ENCODE results near the gene COLEC11. TPM values are rescaled to one million over a fixed set of nuclear protein-coding genes. Genes with fewer than 3 reads are reported as not detected.

COLEC11 gene
- polyA plus RNA-seq, 1 donor (not counting 4 experiments of a cell fraction or from before 2014, with no cell fraction given), result not detected

DNA sequence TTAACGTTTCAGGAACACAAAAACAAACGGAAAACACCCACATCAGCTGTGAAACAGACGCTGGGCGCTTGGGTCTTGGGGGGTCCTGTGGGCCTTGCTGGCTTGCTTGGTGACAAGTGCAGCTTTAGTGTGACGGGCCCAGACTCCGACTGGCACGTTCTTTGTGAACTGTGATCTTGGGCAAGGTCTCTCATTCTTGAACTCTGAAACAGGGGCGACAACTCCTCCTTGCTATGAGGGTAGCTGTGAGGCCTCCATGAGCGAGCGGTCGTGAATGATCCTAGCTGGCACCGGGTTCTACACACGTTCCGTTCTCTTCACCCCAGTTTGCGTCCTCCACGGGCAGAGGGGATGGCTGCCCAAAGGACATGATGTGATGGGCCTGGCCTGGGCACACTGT, 8.7 kb upstream of the COLEC11 start:
- FAIRE-seq (no peak), DNase-seq (ENCODE audit: low read depth, low spot score) (no peak)
- Histone ChIP-seq H3K9me1 (ENCODE audit: control insufficient read depth, extremely low read depth, insufficient read depth, low read length) (no peaks in the 10 kb centered on the region), H3K4me3 (ENCODE audit: control insufficient read depth in 2 of 3, extremely low read depth in 1 of 3, insufficient read depth in 2 of 3, low read depth in 1 of 3, low read length in 3 of 3) (no peak overlapping the region), H3K9me3 (ENCODE audit: control insufficient read depth, low read depth, low read length) (no peaks in the 10 kb centered on the region), H3K9ac (ENCODE audit: control insufficient read depth, extremely low read depth, insufficient read depth, low read length) (no peak overlapping the region), H3K27me3 (ENCODE audit: control insufficient read depth, extremely low read depth, insufficient read depth, low read length) (no peaks in the 10 kb centered on the region), H4K20me1 (ENCODE audit: control insufficient read depth, extremely low read depth, insufficient read depth, low read length) (peaks cover 5% of the 10 kb centered on the region), H3K4me2 (ENCODE audit: control insufficient read depth, extremely low read depth, insufficient read depth, low read depth, low read length) (no peak overlapping the region), H3K27ac (ENCODE audit: control insufficient read depth, insufficient read depth, low read length) (no peak overlapping the region), H3K36me3 (ENCODE audit: control insufficient read depth in 2 of 2, extremely low read depth in 1 of 2, insufficient read depth in 2 of 2, low read length in 2 of 2) (peaks cover 4 to 15% of the 10 kb centered on the region in 2 experiments), H3K4me1 (ENCODE audit: control insufficient read depth, extremely low read depth, insufficient read depth, low read length) (no peaks in the 10 kb centered on the region), H3K79me2 (ENCODE audit: control insufficient read depth, insufficient read depth, low read length) (peaks cover 3% of the 10 kb centered on the region), H2AFZ (ENCODE audit: control insufficient read depth, low read length) (no peak overlapping the region)
- dilution Hi-C loops (cut with MboI; ENCODE audit: extremely low pct_ligation_motif_present, low sequenced_read_pairs), result no loop called here
- TF ChIP-seq, protein P1, sequence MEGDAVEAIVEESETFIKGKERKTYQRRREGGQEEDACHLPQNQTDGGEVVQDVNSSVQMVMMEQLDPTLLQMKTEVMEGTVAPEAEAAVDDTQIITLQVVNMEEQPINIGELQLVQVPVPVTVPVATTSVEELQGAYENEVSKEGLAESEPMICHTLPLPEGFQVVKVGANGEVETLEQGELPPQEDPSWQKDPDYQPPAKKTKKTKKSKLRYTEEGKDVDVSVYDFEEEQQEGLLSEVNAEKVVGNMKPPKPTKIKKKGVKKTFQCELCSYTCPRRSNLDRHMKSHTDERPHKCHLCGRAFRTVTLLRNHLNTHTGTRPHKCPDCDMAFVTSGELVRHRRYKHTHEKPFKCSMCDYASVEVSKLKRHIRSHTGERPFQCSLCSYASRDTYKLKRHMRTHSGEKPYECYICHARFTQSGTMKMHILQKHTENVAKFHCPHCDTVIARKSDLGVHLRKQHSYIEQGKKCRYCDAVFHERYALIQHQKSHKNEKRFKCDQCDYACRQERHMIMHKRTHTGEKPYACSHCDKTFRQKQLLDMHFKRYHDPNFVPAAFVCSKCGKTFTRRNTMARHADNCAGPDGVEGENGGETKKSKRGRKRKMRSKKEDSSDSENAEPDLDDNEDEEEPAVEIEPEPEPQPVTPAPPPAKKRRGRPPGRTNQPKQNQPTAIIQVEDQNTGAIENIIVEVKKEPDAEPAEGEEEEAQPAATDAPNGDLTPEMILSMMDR (optimal IDR thresholded peaks at IDR 0.05 in 1 of 3, IDR thresholded peaks at IDR 0.05 in 1 of 3, conservative IDR thresholded peaks at IDR 0.05 in 1 of 3; ENCODE audit: extremely low read depth in 1 of 3, insufficient read depth in 2 of 3, low read length in 3 of 3), result no peak
- TF ChIP-seq EZH2 (IDR thresholded peaks at IDR 0.05; ENCODE audit: low read length), result no peak

DNA sequence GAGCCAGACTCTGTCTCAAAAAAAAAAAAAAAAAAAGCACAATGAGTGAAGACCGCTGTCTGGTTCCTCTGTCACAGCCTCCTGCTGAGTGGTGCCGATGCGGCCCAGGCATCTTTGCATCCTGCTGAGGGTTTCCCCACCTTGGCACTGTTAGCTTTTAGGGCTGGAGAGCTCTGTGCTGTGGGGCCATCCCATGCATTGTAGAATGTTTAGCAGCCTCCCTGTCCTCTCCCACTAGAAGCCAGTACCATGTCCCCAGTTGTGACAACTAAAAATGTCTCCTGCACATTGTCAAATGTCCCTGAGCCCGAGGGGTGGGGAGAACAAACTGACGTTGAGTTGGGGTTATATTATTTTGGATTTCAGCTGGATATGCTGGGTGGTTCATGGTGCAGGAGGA, 7.9 kb upstream of the COLEC11 start:
- Histone ChIP-seq H3K36me3 (ENCODE audit: control insufficient read depth in 2 of 2, extremely low read depth in 1 of 2, insufficient read depth in 2 of 2, low read length in 2 of 2) (peaks cover 1 to 7% of the 10 kb centered on the region in 2 experiments), H2AFZ (ENCODE audit: control insufficient read depth, low read length) (no peak overlapping the region), H4K20me1 (ENCODE audit: control insufficient read depth, extremely low read depth, insufficient read depth, low read length) (peaks cover under 1% of the 10 kb centered on the region), H3K27ac (ENCODE audit: control insufficient read depth, insufficient read depth, low read length) (no peak overlapping the region), H3K4me1 (ENCODE audit: control insufficient read depth, extremely low read depth, insufficient read depth, low read length) (no peaks in the 10 kb centered on the region), H3K79me2 (ENCODE audit: control insufficient read depth, insufficient read depth, low read length) (no peaks in the 10 kb centered on the region), H3K4me2 (ENCODE audit: control insufficient read depth, extremely low read depth, insufficient read depth, low read depth, low read length) (no peak overlapping the region), H3K4me3 (ENCODE audit: control insufficient read depth in 2 of 3, extremely low read depth in 1 of 3, insufficient read depth in 2 of 3, low read depth in 1 of 3, low read length in 3 of 3) (no peak overlapping the region), H3K27me3 (ENCODE audit: control insufficient read depth, extremely low read depth, insufficient read depth, low read length) (no peaks in the 10 kb centered on the region), H3K9ac (ENCODE audit: control insufficient read depth, extremely low read depth, insufficient read depth, low read length) (no peak overlapping the region), H3K9me3 (ENCODE audit: control insufficient read depth, low read depth, low read length) (no peaks in the 10 kb centered on the region), H3K9me1 (ENCODE audit: control insufficient read depth, extremely low read depth, insufficient read depth, low read length) (no peaks in the 10 kb centered on the region)
- TF ChIP-seq, protein P1 (optimal IDR thresholded peaks at IDR 0.05 in 1 of 3, IDR thresholded peaks at IDR 0.05 in 1 of 3, conservative IDR thresholded peaks at IDR 0.05 in 1 of 3; ENCODE audit: extremely low read depth in 1 of 3, insufficient read depth in 2 of 3, low read length in 3 of 3), result no peak
- no peak for TF ChIP-seq EZH2 (IDR thresholded peaks at IDR 0.05; ENCODE audit: low read length)
- no peak for FAIRE-seq
- dilution Hi-C loops (cut with MboI; ENCODE audit: extremely low pct_ligation_motif_present, low sequenced_read_pairs), result no loop called here
- DNase-seq (ENCODE audit: low read depth, low spot score), result no peak

Data from keratinocyte (primary cell).